Esophagus squamous epithelium (tissue), 4 donors: Measurements from ENCODE around the gene LMO2.

Experiments used
- CTCF ChIP-seq, 6 experiments: fragments of 450-650 bp in 4 of 6; fragments of 200-600 bp in 2 of 6; sonication (generic) in 2 of 6; IDR thresholded peaks; one replicate each; pipeline ENCODE4 v1.5.1; 2016 to 2019; ENCODE audit warnings: antibody characterized with exemption in 6 of 6, mild to moderate bottlenecking in 4 of 6, moderate library complexity in 4 of 6
- POLR2A ChIP-seq, 4 donors: fragments of 450-650 bp; IDR thresholded peaks; one replicate each; pipeline ENCODE4 v1.6.1; 2017; ENCODE audit warnings: antibody characterized with exemption in 4 of 4, mild to moderate bottlenecking in 4 of 4, moderate library complexity in 3 of 4

DNA sequence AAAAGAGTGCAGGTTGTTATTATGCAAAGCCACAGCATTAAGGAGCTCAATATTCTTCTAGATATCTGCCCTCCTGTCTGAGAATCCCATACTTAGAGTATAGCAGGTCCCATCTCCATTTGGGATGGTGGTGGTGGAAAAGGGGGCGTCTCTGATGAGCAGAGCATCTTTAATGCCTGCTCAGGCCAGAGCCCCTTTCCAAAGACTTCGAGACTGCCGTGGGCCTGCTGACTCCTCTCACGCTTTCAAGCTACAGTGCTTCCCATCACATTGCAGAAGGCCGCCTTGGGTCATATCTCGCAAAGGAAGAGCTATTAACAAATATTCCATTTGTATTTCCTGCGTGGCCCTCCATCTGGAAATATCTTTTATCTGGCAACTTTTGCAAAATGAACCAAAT lies 10.9 kb downstream of the LMO2 start:
- TF ChIP-seq POLR2A (IDR thresholded peaks at IDR 0.05) (no peak), CTCF (IDR thresholded peaks at IDR 0.05) (no peak)
